Left ventricle myocardium inferior (tissue), 1 donor: ENCODE results near the gene WDR37. TPM values are rescaled to one million over a fixed set of nuclear protein-coding genes. Genes with fewer than 3 reads are reported as not detected.

Experiments used
- DNase-seq: peaks from one replicate; pipeline ENCODE4 v3.0.0-alpha.2; 2020
- H3K27ac ChIP-seq: fragments of 200-600 bp; replicated peaks from 2 replicates; pipeline ENCODE4 v1.8.0; 2021
- H3K27me3 ChIP-seq: fragments of 200-600 bp; 2 replicates; pipeline ENCODE4 v1.8.0; 2021; ENCODE audit warnings: low read depth
- H3K36me3 ChIP-seq: fragments of 200-600 bp; 2 replicates; pipeline ENCODE4 v1.8.0; 2021
- H3K4me1 ChIP-seq: fragments of 200-600 bp; 2 replicates; pipeline ENCODE4 v1.8.0; 2021
- H3K4me3 ChIP-seq: fragments of 200-600 bp; 2 replicates; pipeline ENCODE4 v1.8.0; 2021; ENCODE audit warnings: mild to moderate bottlenecking, moderate library complexity
- H3K9me3 ChIP-seq: fragments of 200-600 bp; replicated peaks from 2 replicates; pipeline ENCODE4 v1.8.0; 2021
- CTCF ChIP-seq: fragments of 200-600 bp; IDR thresholded peaks from 2 replicates; pipeline ENCODE4 v1.8.0; 2021; ENCODE audit warnings: antibody characterized with exemption, mild to moderate bottlenecking, borderline replicate concordance
- intact Hi-C: fragments of 100-400 bp; cut with micrococcal nuclease; formaldehyde crosslinking; loops from one replicate; pipeline ENCODE4 v1.11.0; 2022
- total RNA-seq: library from RNA; stranded (reverse); fragmentation: NEBNext Ultra II Directional; extraction: Animal tissue kit (Norgen Biotek cat#: 25700); gene quantifications from one replicate; pipeline ENCODE4 v1.2.1, GENCODE V29; 2021
- donor health status: DM: no; HTN: yes; CAD: no; lungs with severe emphysema.

WDR37 gene
- total RNA-seq, 1 donor from 2014 or later = 28.2 TPM

GRCh38 chr10:1120306-1120705 is 64.1 kb downstream of the WDR37 start:
- H3K36me3 ChIP-seq = peaks cover 90% of the 10 kb centered on the region
- intact Hi-C loops = no loop called here
- no peak for TF ChIP-seq CTCF

GRCh38 chr10:1120801-1121211 is 64.6 kb downstream of the WDR37 start:
- Histone ChIP-seq H3K27ac (no peak overlapping the region), H3K4me3 (no peak overlapping the region), H3K27me3 (no peaks in the 10 kb centered on the region), H3K9me3 (no peaks in the 10 kb centered on the region), H3K4me1 (peaks cover 16% of the 10 kb centered on the region), H3K36me3 (peaks cover 91% of the 10 kb centered on the region)
- TF ChIP-seq CTCF = no peak
- intact Hi-C loops = no loop called here
- no peak for DNase-seq

More at GRCh38 chr10:1120306-1120705, 64.1 kb downstream of the WDR37 start:
- Histone ChIP-seq H3K27me3 (no peaks in the 10 kb centered on the region), H3K4me1 (peaks cover 21% of the 10 kb centered on the region), H3K4me3 (no peak overlapping the region), H3K9me3 (no peaks in the 10 kb centered on the region), H3K27ac (no peak overlapping the region)
- no peak for DNase-seq

- no peak for DNase-seq
- Histone ChIP-seq H3K27me3 (no peaks in the 10 kb centered on the region), H3K36me3 (peaks cover 90% of the 10 kb centered on the region), H3K4me1 (peaks cover 16% of the 10 kb centered on the region), H3K9me3 (no peaks in the 10 kb centered on the region), H3K4me3 (no peak overlapping the region), H3K27ac (no peak overlapping the region)
- intact Hi-C loops = no loop called here
- no peak for TF ChIP-seq CTCF
Measured at GRCh38 chr10:1121271-1121970, 65.2 kb downstream of the WDR37 start.

- H3K27ac ChIP-seq = no peak overlapping the region
Measured at GRCh38 chr10:1122349-1122748, 66.2 kb downstream of the WDR37 start.

GRCh38 chr10:1123198-1123597 is 67.0 kb downstream of the WDR37 start:
- intact Hi-C loops = no loop called here
- Histone ChIP-seq H3K9me3 (no peaks in the 10 kb centered on the region), H3K4me1 (peaks cover 24% of the 10 kb centered on the region), H3K27me3 (no peaks in the 10 kb centered on the region), H3K36me3 (peaks cover 92% of the 10 kb centered on the region), H3K4me3 (no peak overlapping the region), H3K27ac (no peak overlapping the region)
- TF ChIP-seq CTCF = no peak
- no peak for DNase-seq

More at GRCh38 chr10:1122349-1122748, 66.2 kb downstream of the WDR37 start:
- Histone ChIP-seq H3K27me3 (no peaks in the 10 kb centered on the region), H3K36me3 (peaks cover 88% of the 10 kb centered on the region), H3K4me1 (peaks cover 16% of the 10 kb centered on the region), H3K9me3 (no peaks in the 10 kb centered on the region), H3K4me3 (no peak overlapping the region)
- TF ChIP-seq CTCF = no peak
- intact Hi-C loops = no loop called here
- no peak for DNase-seq
